Body of pancreas (tissue), 4 donors: ENCODE measurements around the gene EGF.

Experiments
- POLR2A ChIP-seq, 3 donors: fragments of 450-650 bp; IDR thresholded peaks; one replicate each; pipeline ENCODE4 v1.6.1; 2016; ENCODE audit warnings: antibody characterized with exemption in 3 of 3, mild to moderate bottlenecking in 2 of 3
- TF ChIP-seq, protein P1 (sequence below), 7 experiments: fragments of 450-650 bp in 4 of 7; fragments of 200-600 bp in 3 of 7; sonication (generic) in 3 of 7; IDR thresholded peaks; one replicate each; pipeline ENCODE4 v1.5.1; 2016 to 2019; ENCODE audit warnings: antibody characterized with exemption in 7 of 7

DNA sequence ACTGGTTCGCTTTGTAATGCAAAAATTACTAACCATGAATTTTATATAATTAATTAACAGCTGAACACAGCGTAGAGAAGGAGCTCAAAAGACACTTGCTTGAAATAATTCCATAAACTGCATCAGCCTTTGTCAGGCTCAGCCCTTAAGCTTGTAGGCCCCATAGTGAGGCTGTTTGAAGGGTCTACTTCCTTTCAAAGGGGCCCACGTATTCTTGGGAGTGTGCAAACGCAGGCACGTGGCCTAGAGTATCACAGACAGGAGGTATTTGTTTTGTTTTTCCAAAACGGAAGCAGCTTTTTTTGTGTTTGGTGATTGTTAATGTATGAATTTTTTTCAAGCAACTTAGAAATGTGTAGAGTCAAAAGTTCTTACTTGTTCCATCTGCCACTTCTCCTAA lies 25.6 kb upstream of the EGF start:
- TF ChIP-seq, protein P1, sequence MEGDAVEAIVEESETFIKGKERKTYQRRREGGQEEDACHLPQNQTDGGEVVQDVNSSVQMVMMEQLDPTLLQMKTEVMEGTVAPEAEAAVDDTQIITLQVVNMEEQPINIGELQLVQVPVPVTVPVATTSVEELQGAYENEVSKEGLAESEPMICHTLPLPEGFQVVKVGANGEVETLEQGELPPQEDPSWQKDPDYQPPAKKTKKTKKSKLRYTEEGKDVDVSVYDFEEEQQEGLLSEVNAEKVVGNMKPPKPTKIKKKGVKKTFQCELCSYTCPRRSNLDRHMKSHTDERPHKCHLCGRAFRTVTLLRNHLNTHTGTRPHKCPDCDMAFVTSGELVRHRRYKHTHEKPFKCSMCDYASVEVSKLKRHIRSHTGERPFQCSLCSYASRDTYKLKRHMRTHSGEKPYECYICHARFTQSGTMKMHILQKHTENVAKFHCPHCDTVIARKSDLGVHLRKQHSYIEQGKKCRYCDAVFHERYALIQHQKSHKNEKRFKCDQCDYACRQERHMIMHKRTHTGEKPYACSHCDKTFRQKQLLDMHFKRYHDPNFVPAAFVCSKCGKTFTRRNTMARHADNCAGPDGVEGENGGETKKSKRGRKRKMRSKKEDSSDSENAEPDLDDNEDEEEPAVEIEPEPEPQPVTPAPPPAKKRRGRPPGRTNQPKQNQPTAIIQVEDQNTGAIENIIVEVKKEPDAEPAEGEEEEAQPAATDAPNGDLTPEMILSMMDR (IDR thresholded peaks at IDR 0.05) = no peak
- no peak for TF ChIP-seq POLR2A (IDR thresholded peaks at IDR 0.05)
